CD4-positive, CD25-positive, alpha-beta regulatory T cell (primary cell): ENCODE measurements around the gene MBD3L5. TPM values are rescaled to one million over a fixed set of nuclear protein-coding genes. Genes with fewer than 3 reads are reported as not detected.

Experiments
- ATAC-seq, 2 donors: fragments of 150-1000 bp; cut with Tn5 transposase; one replicate each; pipeline ENCODE4 v1.10.0; 2021; ENCODE audit warnings: low read depth in 2 of 2, moderate number of reproducible peaks in 2 of 2, moderate library complexity in 1 of 2
- DNase-seq, 3 donors: peaks; one replicate each; pipeline versions ENCODE4 v3.0.0 to v3.0.0-alpha.2; 2012 to 2022; ENCODE audit warnings: mixed read lengths in 1 of 3
- H3K27ac ChIP-seq: one replicate; pipeline ENCODE4 v1.7.0; 2013; ENCODE audit warnings: mild to moderate bottlenecking, low read length; ENCODE audit not compliant: insufficient read depth, poor library complexity, severe bottlenecking
- H3K27me3 ChIP-seq: one replicate; pipeline ENCODE4 v1.7.0; 2013; ENCODE audit warnings: low read length; ENCODE audit not compliant: control insufficient read depth, insufficient read depth
- H3K36me3 ChIP-seq: one replicate; pipeline ENCODE4 v1.7.0; 2013; ENCODE audit warnings: mild to moderate bottlenecking, low read length, moderate library complexity; ENCODE audit not compliant: control insufficient read depth, insufficient read depth
- H3K4me1 ChIP-seq: 2 replicates; pipeline ENCODE4 v1.7.0; 2013; ENCODE audit warnings: mild to moderate bottlenecking, low read length; ENCODE audit not compliant: insufficient read depth, control insufficient read depth, poor library complexity, severe bottlenecking
- H3K4me3 ChIP-seq: one replicate; pipeline ENCODE4 v1.7.0; 2013; ENCODE audit warnings: low read depth, mild to moderate bottlenecking, low read length, moderate library complexity
- H3K9me3 ChIP-seq, 2 experiments: 1 replicate in 1 of 2; 2 replicates in 1 of 2; pipeline ENCODE4 v1.7.0; 2013; ENCODE audit warnings: low read length in 2 of 2, mild to moderate bottlenecking in 1 of 2, moderate library complexity in 1 of 2; ENCODE audit not compliant: control insufficient read depth in 2 of 2
- H3K27ac Mint-ChIP-seq, 3 donors: one replicate each; pipeline ENCODE4 v1.8.0; 2020 to 2022; ENCODE audit warnings: mild to moderate bottlenecking in 3 of 3, mixed read lengths in 3 of 3, moderate library complexity in 2 of 3
- H3K27me3 Mint-ChIP-seq: one replicate; pipeline ENCODE4 v1.8.0; 2022; ENCODE audit warnings: mild to moderate bottlenecking, mixed read lengths
- H3K36me3 Mint-ChIP-seq: one replicate; pipeline ENCODE4 v1.8.0; 2020; ENCODE audit warnings: mixed read lengths
- H3K4me1 Mint-ChIP-seq, 4 donors: one replicate each; pipeline ENCODE4 v1.8.0; 2020 to 2022; ENCODE audit warnings: mixed read lengths in 4 of 4, mild to moderate bottlenecking in 1 of 4
- H3K4me3 Mint-ChIP-seq, 4 donors: one replicate each; pipeline ENCODE4 v1.8.0; 2020 to 2022; ENCODE audit warnings: mild to moderate bottlenecking in 4 of 4, mixed read lengths in 4 of 4, moderate library complexity in 3 of 4
- H3K9me3 Mint-ChIP-seq, 7 donors: one replicate each; pipeline ENCODE4 v1.8.0; 2020 to 2022; ENCODE audit warnings: mixed read lengths in 7 of 7, mild to moderate bottlenecking in 3 of 7, moderate library complexity in 2 of 7
- polyA plus RNA-seq, 4 donors: library from polyadenylated mRNA; unstranded; fragments of 300-500 nt; fragmentation: Illumina TruSeq; gene quantifications; one replicate each; pipeline ENCODE4 v1.2.3, GENCODE V29; 2021
- total RNA-seq: library from RNA; stranded (reverse); gene quantifications from one replicate; pipeline ENCODE4 v1.2.3, GENCODE V29; 2022

The MBD3L5 gene
- total and polyA plus RNA-seq, 5 donors from 2014 or later = not detected

DNA sequence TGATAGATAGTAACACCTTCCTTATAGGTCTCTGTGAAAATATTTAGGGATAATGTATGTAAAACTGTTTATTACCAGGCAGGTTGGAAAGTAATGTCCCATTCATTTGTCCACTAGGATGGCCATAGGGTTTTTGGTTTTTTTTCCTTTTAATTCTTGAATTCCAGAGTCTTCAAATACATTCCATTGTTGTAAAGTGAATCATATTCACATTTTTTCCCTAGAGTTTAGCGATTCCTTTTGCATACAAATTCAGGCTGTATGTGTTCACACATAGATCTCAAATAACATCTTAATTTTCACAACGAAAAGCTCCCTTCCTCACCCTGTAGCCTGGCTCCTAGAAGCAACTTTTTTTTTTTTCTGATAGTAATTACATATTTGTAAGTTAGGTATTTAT is 37.3 kb downstream of the MBD3L5 start:
- H3K4me3 ChIP-seq = no peak overlapping the region
- peaks cover 0 to 3% of the 10 kb centered on the region in 2 experiments for H3K9me3 ChIP-seq
- ATAC-seq = no peak
- peaks cover 0 to 3% (median 0%) of the 10 kb centered on the region in 7 donors for H3K9me3 Mint-ChIP-seq
- H3K36me3 Mint-ChIP-seq = peaks cover 9% of the 10 kb centered on the region
- peaks cover 14% of the 10 kb centered on the region for H3K36me3 ChIP-seq
- H3K4me1 ChIP-seq = peaks cover 12% of the 10 kb centered on the region
- peaks cover 0 to 29% (median 12%) of the 10 kb centered on the region in 4 donors for H3K4me1 Mint-ChIP-seq
- DNase-seq = no peak
- no peak overlapping the region for H3K27ac Mint-ChIP-seq
- H3K27me3 ChIP-seq = no peaks in the 10 kb centered on the region
- H3K4me3 Mint-ChIP-seq = peak overlapping the region in 2 of 4 donors; percentile 35 to 81
- H3K27me3 Mint-ChIP-seq = peaks cover 4% of the 10 kb centered on the region
- no peak overlapping the region for H3K27ac ChIP-seq

DNA sequence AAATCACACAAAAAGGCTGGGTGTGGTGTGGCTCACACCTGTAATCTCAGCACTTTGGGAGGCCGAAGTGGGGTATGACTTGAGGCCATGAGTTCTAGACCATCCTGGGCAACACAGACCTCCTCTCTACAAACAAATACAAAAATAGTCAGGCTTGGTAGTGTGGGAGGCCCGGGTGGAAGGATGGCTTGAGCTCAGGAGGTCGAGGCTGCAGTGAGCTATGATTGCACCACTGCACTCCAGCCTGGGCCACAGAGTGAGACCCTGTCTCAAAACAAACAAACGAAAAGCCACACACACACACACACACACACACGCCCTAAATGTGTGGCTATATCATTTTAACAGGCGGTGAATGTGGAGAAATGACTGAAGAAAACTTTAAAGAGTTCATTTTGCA is 38.2 kb downstream of the MBD3L5 start:
- peaks cover 12% of the 10 kb centered on the region for H3K4me1 ChIP-seq
- H3K27ac ChIP-seq = no peak overlapping the region
- H3K4me1 Mint-ChIP-seq = peaks cover 0 to 32% (median 13%) of the 10 kb centered on the region in 4 donors
- peak overlapping the region; percentile 94 to 99 (median 96) for H3K4me3 Mint-ChIP-seq
- peaks cover 4% of the 10 kb centered on the region for H3K27me3 Mint-ChIP-seq
- H3K27me3 ChIP-seq = no peaks in the 10 kb centered on the region
- H3K27ac Mint-ChIP-seq = peak overlapping the region in 1 of 3 donors; percentile 98
- H3K4me3 ChIP-seq = peak overlapping the region; percentile 37
- H3K9me3 ChIP-seq = peaks cover 0 to 3% of the 10 kb centered on the region in 2 experiments
- no peak for DNase-seq
- H3K36me3 Mint-ChIP-seq = peaks cover 14% of the 10 kb centered on the region
- peaks cover 0 to 3% (median 0%) of the 10 kb centered on the region in 7 donors for H3K9me3 Mint-ChIP-seq
- no peak for ATAC-seq
- peaks cover 23% of the 10 kb centered on the region for H3K36me3 ChIP-seq

DNA sequence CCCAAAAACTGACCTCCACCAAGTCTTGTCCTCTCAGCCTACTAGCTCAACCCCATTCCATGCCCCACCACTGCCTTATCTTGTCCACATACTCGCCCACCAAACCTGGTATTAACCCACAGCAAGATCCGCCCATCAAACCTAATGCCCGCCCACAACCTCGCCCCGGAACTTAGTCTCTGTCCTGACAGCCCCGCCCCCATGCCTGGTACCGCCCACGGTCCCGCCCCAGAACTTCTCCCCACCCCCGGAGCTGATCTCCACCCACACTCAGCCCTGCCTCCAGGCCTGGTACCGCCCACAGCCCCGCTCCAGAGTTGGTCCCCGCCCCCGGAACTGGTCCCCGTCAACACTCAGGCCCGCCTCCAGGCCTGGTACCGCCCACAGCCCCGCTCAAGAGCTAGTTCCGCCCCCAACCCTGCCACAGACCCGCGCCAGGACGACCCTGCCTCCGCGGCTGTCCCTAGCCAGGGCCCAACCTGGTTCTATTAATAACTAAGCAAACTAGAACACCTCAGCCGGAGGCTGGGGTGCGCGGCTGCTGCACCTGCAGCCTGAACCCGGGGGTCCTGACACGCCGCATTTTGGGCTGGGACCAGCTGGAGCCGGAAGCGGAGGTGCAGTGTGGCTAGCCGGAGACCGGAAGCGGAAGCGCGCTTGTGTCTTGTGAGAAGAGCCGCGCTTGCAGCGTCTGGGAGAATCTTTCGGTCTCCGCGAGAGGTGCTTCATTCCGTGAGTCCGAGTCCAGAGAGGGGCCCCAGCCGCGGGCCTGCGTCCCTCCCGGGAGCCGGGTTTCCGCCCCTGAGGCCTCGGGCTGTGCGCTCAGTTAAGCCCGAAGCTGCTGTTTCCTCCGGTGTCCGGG is 38.9 kb downstream of the MBD3L5 start, which contains the start of gene ZNF557:
Gene ZNF557, plus strand, starts transcription at position 662 of the 862 bp plus-strand sequence. CDS start 5,372 bp downstream, outside the sequence.
- H3K9me3 Mint-ChIP-seq = peaks cover 0 to 3% (median 0%) of the 10 kb centered on the region in 7 donors
- no peaks in the 10 kb centered on the region for H3K27me3 ChIP-seq
- DNase-seq (peak; percentile 97 to 99 (median 99)), ATAC-seq (peak; percentile 96 to 98)
- peaks cover 18% of the 10 kb centered on the region for H3K36me3 Mint-ChIP-seq
- peaks cover 0 to 3% of the 10 kb centered on the region in 2 experiments for H3K9me3 ChIP-seq
- H3K27ac Mint-ChIP-seq = peak within 1 kb of the TSS; percentile 92 to 98 (median 97)
- H3K27me3 Mint-ChIP-seq = peaks cover 4% of the 10 kb centered on the region
- peak within 1 kb of the TSS; percentile 94 to 99 (median 96) for H3K4me3 Mint-ChIP-seq
- H3K4me1 ChIP-seq = peaks cover 12% of the 10 kb centered on the region
- H3K27ac ChIP-seq = peak within 1 kb of the TSS; percentile 92
- peaks cover 0 to 35% (median 14%) of the 10 kb centered on the region in 4 donors for H3K4me1 Mint-ChIP-seq
- H3K4me3 ChIP-seq = peak within 1 kb of the TSS; percentile 94
- H3K36me3 ChIP-seq = peaks cover 27% of the 10 kb centered on the region

DNA sequence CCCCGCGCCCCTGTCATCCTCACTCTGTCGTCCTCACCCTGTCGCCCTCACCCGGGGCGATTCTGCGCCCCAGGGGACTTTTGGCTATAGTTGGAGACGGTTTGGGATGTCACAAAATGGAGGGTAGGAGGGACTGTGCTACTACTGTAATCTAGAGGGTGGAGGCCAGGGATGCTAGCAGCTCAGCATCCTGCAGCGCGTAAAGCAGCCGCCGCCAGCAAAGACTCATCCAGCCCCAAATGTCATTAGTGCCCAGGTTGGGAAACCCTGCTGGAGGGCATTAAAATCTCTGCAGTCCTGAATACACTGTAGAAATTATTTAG is 39.5 kb downstream of the MBD3L5 start:
- ATAC-seq (peak; percentile 0 to 3), DNase-seq (no peak)
- peak overlapping the region; percentile 94 to 99 (median 96) for H3K4me3 Mint-ChIP-seq
- H3K4me1 Mint-ChIP-seq = peaks cover 0 to 37% (median 14%) of the 10 kb centered on the region in 4 donors
- H3K36me3 Mint-ChIP-seq = peaks cover 21% of the 10 kb centered on the region
- Histone ChIP-seq H3K27ac (peak overlapping the region; percentile 92), H3K27me3 (no peaks in the 10 kb centered on the region), H3K36me3 (peaks cover 32% of the 10 kb centered on the region), H3K4me3 (peak overlapping the region; percentile 94), H3K9me3 (peaks cover 0 to 3% of the 10 kb centered on the region in 2 experiments), H3K4me1 (peaks cover 12% of the 10 kb centered on the region)
- peaks cover 0 to 5% (median 0%) of the 10 kb centered on the region in 7 donors for H3K9me3 Mint-ChIP-seq
- H3K27me3 Mint-ChIP-seq = peaks cover 4% of the 10 kb centered on the region
- H3K27ac Mint-ChIP-seq = peak overlapping the region; percentile 92 to 98 (median 97)

DNA sequence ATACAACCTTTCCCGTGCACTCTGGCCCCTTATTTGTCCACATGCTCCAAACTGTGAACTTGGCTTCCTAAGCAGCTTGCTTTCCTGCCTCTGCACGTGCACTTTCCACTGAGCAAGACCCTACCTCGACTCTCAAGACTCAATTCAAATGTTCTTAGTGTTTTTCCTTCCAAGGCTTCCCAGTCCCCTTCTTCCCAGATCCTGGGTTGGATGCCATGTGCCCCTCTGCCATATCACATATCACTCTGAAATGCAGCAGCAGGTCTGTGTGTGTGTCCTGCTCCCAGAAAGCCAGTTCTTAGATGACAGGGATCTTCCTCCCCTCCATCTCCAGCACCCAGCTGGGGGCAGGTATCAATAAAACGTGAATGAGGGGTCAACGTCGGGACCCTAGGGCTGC is 42.2 kb downstream of the MBD3L5 start:
- Histone ChIP-seq H3K9me3 (peaks cover 19 to 25% of the 10 kb centered on the region in 2 experiments), H3K4me3 (no peak overlapping the region), H3K27me3 (no peaks in the 10 kb centered on the region), H3K27ac (no peak overlapping the region), H3K36me3 (peaks cover 59% of the 10 kb centered on the region), H3K4me1 (peaks cover 12% of the 10 kb centered on the region)
- DNase-seq (no peak), ATAC-seq (no peak)
- Mint-ChIP-seq H3K4me1 (peaks cover 0 to 39% (median 14%) of the 10 kb centered on the region in 4 donors), H3K27ac (peak overlapping the region in 1 of 3 donors; percentile 95), H3K36me3 (peaks cover 42% of the 10 kb centered on the region), H3K27me3 (peaks cover 7% of the 10 kb centered on the region), H3K9me3 (peaks cover 0 to 24% (median 5%) of the 10 kb centered on the region in 7 donors), H3K4me3 (peak overlapping the region; percentile 70 to 85 (median 77))

DNA sequence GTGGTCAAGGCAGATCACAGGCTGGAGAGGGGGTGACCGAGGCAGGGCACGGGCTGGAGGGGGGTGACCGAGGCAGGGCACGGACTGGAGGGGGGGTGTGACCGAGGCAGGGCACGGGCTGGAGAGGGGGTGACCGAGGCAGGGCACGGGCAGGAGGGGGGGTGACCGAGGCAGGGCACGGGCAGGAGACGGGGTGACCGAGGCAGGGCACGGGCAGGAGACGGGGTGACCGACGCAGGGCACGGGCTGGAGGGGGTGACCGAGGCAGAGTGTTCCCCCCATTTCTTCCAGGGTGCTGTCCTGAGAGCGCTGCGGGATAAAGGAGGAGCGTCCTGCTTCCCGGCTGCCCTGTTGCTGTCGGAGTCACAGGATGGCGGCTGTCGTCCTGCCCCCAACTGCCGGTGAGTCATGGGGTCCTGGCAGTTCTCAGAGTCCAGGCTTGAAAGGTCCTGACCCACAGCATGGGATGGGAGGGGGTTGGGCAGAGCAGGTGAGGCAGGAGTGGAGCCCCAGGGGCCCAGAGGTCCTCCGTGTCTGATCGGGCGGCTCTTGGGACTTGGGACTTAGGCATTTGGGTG is 44.4 kb downstream of the MBD3L5 start:
- Mint-ChIP-seq H3K4me1 (peaks cover 0 to 32% (median 8%) of the 10 kb centered on the region in 4 donors), H3K36me3 (peaks cover 63% of the 10 kb centered on the region), H3K9me3 (peaks cover 0 to 44% (median 9%) of the 10 kb centered on the region in 7 donors), H3K27ac (no peak overlapping the region), H3K27me3 (peaks cover 4% of the 10 kb centered on the region), H3K4me3 (no peak overlapping the region)
- ATAC-seq (no peak), DNase-seq (no peak)
- no peaks in the 10 kb centered on the region for H3K27me3 ChIP-seq
- no peak overlapping the region for H3K27ac ChIP-seq
- H3K4me3 ChIP-seq = no peak overlapping the region
- peaks cover 81% of the 10 kb centered on the region for H3K36me3 ChIP-seq
- peaks cover 10% of the 10 kb centered on the region for H3K4me1 ChIP-seq
- H3K9me3 ChIP-seq = peaks cover 39 to 45% of the 10 kb centered on the region in 2 experiments

DNA sequence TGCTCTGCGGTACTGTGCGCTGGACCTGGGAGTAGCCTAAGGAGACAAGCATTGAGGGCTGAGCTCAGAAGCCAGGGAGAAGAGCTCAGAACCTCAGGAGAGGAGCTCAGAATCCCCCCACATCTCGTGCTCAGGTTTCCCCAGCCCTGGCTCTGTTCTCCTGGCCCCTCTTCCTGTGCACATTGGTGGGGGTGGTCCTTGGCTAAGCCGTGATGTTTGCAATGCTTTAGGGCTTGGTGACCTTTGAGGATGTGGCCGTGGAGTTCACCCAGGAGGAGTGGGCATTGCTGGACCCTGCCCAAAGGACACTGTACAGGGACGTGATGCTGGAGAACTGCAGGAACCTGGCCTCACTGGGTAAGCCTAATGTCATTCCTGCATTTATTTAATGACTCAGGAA is 45.8 kb downstream of the MBD3L5 start:
- H3K4me3 Mint-ChIP-seq = no peak overlapping the region
- DNase-seq = no peak
- peaks cover 0 to 56% (median 15%) of the 10 kb centered on the region in 7 donors for H3K9me3 Mint-ChIP-seq
- H3K4me1 Mint-ChIP-seq = peaks cover 0 to 22% (median 5%) of the 10 kb centered on the region in 4 donors
- no peak overlapping the region for H3K27ac Mint-ChIP-seq
- Histone ChIP-seq H3K4me3 (no peak overlapping the region), H3K4me1 (no peaks in the 10 kb centered on the region), H3K27ac (no peak overlapping the region), H3K36me3 (peaks cover 92% of the 10 kb centered on the region), H3K9me3 (peaks cover 51 to 59% of the 10 kb centered on the region in 2 experiments), H3K27me3 (no peaks in the 10 kb centered on the region)
- H3K27me3 Mint-ChIP-seq = peaks cover 4% of the 10 kb centered on the region
- H3K36me3 Mint-ChIP-seq = peaks cover 77% of the 10 kb centered on the region
- no peak for ATAC-seq
